Right lobe of liver (tissue), 4 donors: ENCODE results near the gene LRRC75A.

Source experiments
- POLR2A ChIP-seq: fragments of 450-650 bp; IDR thresholded peaks from one replicate; pipeline ENCODE4 v1.6.1; 2017; ENCODE audit warnings: antibody characterized with exemption, mild to moderate bottlenecking
- TF ChIP-seq, protein P1 (sequence below), 4 donors: fragments of 200-600 bp in 3 of 4; fragments of 450-650 bp in 1 of 4; IDR thresholded peaks; one replicate each; pipeline versions ENCODE4 v1.5.1 to v1.8.0; 2016 to 2022; ENCODE audit warnings: antibody characterized with exemption in 4 of 4, mild to moderate bottlenecking in 2 of 4
- donor health status: DM: no; HTN: no; CAD: no.
- donor health status: DM: no; HTN: no; CAD: no.
- donor health status: DM: no; HTN: yes; CAD: no.

GRCh38 chr17:16462070-16462864 is 29.7 kb downstream of the LRRC75A start:
- TF ChIP-seq, protein P1, sequence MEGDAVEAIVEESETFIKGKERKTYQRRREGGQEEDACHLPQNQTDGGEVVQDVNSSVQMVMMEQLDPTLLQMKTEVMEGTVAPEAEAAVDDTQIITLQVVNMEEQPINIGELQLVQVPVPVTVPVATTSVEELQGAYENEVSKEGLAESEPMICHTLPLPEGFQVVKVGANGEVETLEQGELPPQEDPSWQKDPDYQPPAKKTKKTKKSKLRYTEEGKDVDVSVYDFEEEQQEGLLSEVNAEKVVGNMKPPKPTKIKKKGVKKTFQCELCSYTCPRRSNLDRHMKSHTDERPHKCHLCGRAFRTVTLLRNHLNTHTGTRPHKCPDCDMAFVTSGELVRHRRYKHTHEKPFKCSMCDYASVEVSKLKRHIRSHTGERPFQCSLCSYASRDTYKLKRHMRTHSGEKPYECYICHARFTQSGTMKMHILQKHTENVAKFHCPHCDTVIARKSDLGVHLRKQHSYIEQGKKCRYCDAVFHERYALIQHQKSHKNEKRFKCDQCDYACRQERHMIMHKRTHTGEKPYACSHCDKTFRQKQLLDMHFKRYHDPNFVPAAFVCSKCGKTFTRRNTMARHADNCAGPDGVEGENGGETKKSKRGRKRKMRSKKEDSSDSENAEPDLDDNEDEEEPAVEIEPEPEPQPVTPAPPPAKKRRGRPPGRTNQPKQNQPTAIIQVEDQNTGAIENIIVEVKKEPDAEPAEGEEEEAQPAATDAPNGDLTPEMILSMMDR (IDR thresholded peaks at IDR 0.05), result no peak
- no peak for TF ChIP-seq POLR2A
